Measurements from ENCODE around the gene TMX4.

- TF ChIP-seq CTCF (IDR thresholded peaks at IDR 0.05): no peak
- no peak for TF ChIP-seq POLR2A (IDR thresholded peaks at IDR 0.05)
These were observed 33.6 kb downstream of the TMX4 start for GRCh38 chr20:7985916-7986315.

Data from testis (tissue), 2 donors.